ENCODE data around the gene PARPBP.
"Not testable (repeated sequence)": the region's sequence is repeated elsewhere in the genome, so short reads cannot be mapped to it uniquely, and the experiment has no call there.

The PARPBP gene, protein sequence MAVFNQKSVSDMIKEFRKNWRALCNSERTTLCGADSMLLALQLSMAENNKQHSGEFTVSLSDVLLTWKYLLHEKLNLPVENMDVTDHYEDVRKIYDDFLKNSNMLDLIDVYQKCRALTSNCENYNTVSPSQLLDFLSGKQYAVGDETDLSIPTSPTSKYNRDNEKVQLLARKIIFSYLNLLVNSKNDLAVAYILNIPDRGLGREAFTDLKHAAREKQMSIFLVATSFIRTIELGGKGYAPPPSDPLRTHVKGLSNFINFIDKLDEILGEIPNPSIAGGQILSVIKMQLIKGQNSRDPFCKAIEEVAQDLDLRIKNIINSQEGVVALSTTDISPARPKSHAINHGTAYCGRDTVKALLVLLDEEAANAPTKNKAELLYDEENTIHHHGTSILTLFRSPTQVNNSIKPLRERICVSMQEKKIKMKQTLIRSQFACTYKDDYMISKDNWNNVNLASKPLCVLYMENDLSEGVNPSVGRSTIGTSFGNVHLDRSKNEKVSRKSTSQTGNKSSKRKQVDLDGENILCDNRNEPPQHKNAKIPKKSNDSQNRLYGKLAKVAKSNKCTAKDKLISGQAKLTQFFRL

DNA sequence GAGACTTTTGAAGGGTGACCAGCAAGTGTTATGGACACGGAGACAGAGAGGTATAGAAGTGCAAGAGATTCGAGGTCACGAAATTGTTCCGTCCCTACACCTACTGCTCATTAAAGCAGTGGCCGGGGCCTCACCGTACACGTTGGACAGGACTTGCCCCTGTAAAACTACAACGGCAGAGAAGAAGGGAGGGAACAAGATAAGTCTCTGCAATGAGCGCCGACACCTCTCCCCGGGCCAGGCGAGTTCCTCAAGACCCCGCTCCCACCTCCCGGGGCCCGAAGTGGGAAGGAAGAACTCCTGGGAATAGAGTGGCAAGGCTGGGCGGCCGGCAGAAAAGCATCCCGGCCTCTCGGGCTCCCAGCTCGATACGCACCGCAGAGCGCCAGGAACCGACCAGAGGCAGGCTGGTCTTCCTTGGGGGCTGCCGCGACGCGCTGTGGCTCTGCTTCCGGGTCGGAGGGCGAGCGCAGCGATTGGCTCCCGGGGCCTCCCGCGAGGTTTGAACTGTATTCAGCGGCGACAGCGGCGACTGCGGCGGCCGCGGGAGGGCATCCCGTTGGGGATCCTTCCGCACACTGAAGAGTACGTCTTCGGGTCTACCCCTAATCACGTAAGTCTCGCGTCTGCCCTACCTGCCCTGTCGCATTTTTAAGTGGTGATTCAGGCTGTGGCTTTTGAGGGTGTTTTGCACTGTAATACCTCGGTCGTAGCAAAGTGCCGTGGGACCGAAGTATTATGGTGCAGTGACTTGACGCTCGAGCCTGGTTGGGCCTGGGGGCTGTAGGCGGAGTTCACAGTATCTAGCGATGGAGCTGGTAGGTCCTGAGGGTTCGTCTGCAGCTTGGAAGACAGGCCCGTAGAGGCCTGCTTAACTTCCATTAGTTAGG lies at the start of gene PARPBP, which contains the start of gene NUP37:
Gene PARPBP (plus strand): TSS at position 510 of the 890 bp plus-strand sequence. CDS start 3,706 bp downstream, outside the sequence.
Gene NUP37 (minus strand): TSS at position 441 of the 890 bp plus-strand sequence. CDS start 1,596 bp downstream, outside the sequence.
- DNase-seq (ENCODE audit: low spot score) = peak; percentile 89

DNA sequence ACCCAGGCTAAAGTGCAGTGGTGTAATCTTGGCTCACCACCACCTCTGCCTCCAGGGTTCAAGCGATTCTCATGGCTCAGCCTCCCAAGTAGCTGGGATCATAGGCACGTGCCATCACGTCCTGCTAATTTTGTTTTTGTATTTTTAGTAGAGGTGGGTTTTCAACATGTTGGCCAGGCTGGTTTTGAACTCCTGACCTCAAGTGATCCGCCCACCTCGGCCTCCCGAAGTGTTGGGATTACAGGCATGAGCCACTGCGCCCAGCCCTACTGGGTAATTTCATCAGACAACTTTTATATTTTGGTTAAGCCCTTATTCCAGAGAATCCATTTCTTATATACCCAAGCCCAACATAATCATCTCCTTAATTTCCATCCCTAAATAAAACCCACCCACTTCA lies 47.9 kb upstream of the PARPBP start:
- not testable (repeated sequence) for DNase-seq (ENCODE audit: low spot score)

GRCh38 chr12:102080842-102081241 lies 39.1 kb upstream of the PARPBP start:
- no peak for DNase-seq (ENCODE audit: low spot score)

GRCh38 chr12:102089228-102089835 lies 30.7 kb upstream of the PARPBP start:
- not testable (repeated sequence) for DNase-seq (ENCODE audit: low spot score)

DNA sequence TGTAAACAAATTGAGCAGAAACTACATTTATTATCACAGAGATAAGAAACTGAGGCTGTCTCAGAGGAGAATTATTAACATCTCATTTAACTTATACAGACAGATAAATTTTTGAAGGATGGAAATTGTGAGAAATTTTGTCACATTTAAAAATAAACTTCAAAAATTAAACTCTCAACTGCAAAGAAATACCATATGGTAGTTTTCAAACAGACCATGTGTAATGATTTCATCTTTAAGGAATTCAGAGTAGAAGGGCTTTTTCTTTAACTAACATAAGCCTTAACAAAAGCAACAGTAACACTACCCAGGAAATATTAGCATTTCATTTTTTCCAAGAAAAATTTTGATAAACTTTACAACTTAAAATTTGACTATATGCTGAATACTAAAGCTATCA lies 26.7 kb upstream of the PARPBP start:
- DNase-seq (ENCODE audit: low spot score) = no peak

GRCh38 chr12:102095677-102096263 lies 24.2 kb upstream of the PARPBP start:
- peak; percentile 25 for DNase-seq (ENCODE audit: low spot score)

DNA sequence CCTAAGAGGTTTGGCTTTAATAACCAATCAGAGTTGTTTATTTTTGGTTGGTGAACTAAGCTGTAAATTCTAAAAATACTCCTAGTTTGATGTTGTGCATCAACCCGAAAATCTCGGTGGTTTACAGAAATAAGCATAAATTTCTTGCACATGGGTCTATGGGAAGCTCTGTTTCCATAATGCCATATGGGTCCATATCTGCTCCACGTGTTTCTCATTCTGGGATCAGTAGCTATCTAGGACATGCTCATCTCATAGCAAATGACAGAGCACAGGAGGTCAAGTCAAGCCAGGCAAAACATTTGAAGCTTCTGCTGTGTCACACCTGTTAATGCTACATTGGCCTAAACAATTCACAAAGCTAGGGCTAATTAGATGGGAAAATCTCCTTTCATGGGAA lies 23.1 kb upstream of the PARPBP start:
- no peak for DNase-seq (ENCODE audit: low spot score)

GRCh38 chr12:102106905-102107304 lies 13.1 kb upstream of the PARPBP start:
- DNase-seq (ENCODE audit: low spot score) = no peak

- DNase-seq (ENCODE audit: low spot score) = peak; percentile 44
Observed at GRCh38 chr12:102107970-102108369, 12.0 kb upstream of the PARPBP start.

- no peak for DNase-seq (ENCODE audit: low spot score)
Observed at GRCh38 chr12:102110782-102111181, 9.2 kb upstream of the PARPBP start.

GRCh38 chr12:102114212-102114611 lies 5.8 kb upstream of the PARPBP start:
- DNase-seq (ENCODE audit: low spot score) = no peak

GRCh38 chr12:102116392-102116791 lies 3.6 kb upstream of the PARPBP start:
- no peak for DNase-seq (ENCODE audit: low spot score)

GRCh38 chr12:102118874-102119273 lies 1.1 kb upstream of the PARPBP start:
- no peak for DNase-seq (ENCODE audit: low spot score)

DNA sequence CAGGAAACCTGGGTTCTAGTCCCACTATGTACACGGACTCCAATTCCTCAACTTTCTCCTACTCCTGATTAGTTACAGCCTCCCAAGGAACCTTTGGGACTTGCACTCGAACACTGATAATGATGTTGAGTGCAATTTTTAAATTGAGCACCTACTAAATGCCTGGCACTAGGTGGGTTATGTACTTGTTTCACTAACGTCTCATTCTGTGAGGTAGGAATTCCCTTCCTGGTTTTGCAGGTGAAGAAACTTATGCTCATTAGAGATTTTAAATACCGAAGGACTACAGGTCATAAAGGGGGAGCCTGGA lies 536 bp downstream of the PARPBP start:
- DNase-seq (ENCODE audit: low spot score) = no peak

DNA sequence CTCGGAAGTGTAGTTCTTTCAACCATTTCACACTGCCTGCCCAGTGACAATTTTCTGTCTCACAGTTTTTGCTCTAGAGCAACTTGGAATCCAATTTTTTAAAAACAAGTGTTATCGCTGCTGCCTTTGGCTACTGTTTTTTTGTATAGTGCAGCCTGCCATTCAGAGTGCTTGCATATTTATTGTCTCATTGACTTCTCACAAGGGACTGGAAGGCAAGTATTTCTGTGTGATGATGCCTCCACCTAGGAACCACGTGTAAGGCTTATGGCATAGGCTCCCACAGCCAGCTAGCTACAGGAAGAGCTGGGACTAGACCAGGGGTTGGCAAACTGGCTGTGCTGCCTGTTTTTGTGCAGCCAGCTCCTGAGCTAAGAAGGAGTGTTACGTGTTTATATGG lies 903 bp downstream of the PARPBP start:
- peak; percentile 20 for DNase-seq (ENCODE audit: low spot score)

DNA sequence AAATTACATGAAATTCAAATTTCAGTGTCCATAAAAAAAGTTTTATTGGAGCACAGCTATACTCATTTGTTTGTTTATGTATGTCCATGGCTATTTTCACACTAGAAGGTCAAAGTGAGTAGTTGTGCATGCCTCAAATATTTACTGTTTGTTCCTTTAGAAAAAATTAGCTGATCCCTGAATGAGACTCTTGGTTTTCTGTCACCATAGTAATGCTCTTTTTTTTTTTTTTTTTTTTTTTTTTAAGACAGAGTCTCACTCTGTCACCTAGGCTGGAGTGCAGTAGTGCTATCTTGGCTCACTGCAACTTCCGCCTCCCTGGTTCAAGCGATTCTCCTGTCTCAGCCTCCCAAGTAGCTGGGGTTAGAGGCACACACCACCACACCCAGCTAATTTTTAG lies 1.3 kb downstream of the PARPBP start:
- not testable (repeated sequence) for DNase-seq (ENCODE audit: low spot score)

DNA sequence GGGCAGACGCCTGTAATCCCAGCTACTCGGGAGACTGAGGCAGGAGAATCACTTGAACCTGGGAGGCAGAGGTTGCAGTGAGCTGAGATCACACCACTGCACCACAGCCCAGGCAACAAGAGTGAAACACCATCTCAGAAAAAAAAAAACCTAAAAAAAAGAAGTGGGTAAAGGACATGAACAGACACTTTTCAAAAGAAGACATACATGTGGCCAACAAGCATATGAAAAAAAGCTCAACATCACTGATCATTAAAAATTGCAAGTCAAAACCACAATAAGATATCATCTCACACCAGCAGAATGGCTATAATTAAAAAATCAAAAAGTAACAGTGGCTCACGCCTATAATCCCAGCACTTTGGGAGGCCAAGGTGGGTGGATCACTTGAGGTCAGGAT lies 10.7 kb downstream of the PARPBP start:
- DNase-seq (ENCODE audit: low spot score) = not testable (repeated sequence)

DNA sequence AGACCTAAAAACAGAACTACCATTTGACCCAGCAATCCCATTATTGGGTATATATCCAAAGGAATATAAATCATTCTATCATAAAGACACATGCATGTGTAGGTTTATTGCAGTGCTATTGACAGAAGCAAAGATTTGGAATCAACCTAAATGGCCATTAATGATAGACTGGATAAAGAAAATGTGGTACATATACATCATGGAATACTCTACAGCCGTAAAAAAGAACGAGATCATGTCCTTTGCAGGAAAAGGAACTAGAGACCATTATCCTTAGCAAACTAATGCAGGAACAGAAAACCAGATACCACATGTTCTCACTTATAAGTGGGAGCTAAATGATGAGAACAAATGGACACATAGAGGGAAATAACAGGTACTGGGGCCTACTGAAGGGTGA lies 11.5 kb downstream of the PARPBP start:
- DNase-seq (ENCODE audit: low spot score) = not testable (repeated sequence)

DNA sequence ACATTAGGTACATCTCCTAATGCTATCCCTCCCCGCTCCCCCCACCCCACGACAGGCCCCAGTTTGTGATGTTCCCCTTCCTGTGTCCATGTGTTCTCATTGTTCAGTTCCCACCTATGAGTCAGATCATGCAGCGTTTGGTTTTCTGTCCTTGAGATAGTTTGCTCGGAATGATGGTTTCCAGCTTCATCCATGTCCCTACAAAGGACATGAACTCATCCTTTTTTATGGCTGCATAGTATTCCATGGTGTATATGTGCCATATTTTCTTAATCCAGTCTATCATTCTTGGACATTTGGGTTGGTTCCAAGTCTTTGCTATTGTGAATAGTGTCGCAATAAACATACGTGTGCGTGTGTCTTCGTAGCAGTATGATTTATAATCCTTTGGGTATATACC lies 17.6 kb downstream of the PARPBP start:
- not testable (repeated sequence) for DNase-seq (ENCODE audit: low spot score)

GRCh38 chr12:102142866-102143373 lies 22.9 kb downstream of the PARPBP start:
- not testable (repeated sequence) for DNase-seq (ENCODE audit: low spot score)

DNA sequence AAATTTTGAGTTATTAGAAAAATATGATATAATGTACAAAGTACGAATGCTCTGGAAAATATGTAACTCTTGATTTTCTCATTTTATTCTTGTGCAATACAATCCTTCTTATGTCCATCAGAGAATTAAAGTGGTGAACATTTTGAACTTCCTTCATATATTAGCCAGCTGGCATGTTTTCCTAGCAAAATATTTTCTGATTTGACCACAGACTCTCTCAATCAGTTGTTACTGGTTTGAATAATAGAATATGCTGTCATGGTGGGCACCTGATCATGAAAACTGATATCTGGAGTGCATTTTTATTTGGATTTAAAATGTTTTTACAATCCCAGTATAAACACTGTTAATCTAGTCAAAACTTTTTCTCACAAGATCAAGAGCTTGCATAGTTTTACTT lies 24.2 kb downstream of the PARPBP start:
- DNase-seq (ENCODE audit: low spot score) = no peak
